Testis (tissue), 3 donors: ENCODE results near the gene MN1. TPM values are rescaled to one million over a fixed set of nuclear protein-coding genes. Genes with fewer than 3 reads are reported as not detected.

Experiments
- DNase-seq: peaks from one replicate; pipeline ENCODE4 v3.0.0-alpha.2; 2019
- H3K27ac ChIP-seq, 2 donors: fragments of 200-600 bp; sonication (generic); one replicate each; pipeline ENCODE4 v1.5.1; 2019
- H3K27me3 ChIP-seq: fragments of 200-600 bp; sonication (generic); one replicate; pipeline ENCODE4 v1.5.1; 2019
- H3K36me3 ChIP-seq: fragments of 200-600 bp; sonication (generic); one replicate; pipeline ENCODE4 v1.5.1; 2017; ENCODE audit warnings: low read depth; ENCODE audit errors: missing control alignments
- H3K4me1 ChIP-seq: fragments of 200-600 bp; sonication (generic); one replicate; pipeline ENCODE4 v1.5.1; 2019
- H3K4me3 ChIP-seq, 2 donors: fragments of 200-600 bp; sonication (generic); one replicate each; pipeline ENCODE4 v1.5.1; 2017 to 2019
- H3K9me3 ChIP-seq: fragments of 200-600 bp; sonication (generic); one replicate; pipeline ENCODE4 v1.5.1; 2017
- POLR2A ChIP-seq: fragments of 450-650 bp; IDR thresholded peaks from one replicate; pipeline ENCODE4 v1.6.1; 2017; ENCODE audit warnings: antibody characterized with exemption, mild to moderate bottlenecking, moderate library complexity
- WGBS, 2 donors: methylation state at CpG; one replicate each; pipeline ENCODE4 v1.1.5; 2018; 5-methylcytosine and 5-hydroxymethylcytosine counted together
- intact Hi-C: fragments of 100-400 bp; cut with DNase I; formaldehyde crosslinking; loops from one replicate; pipeline ENCODE4 v1.15.1; 2023; ENCODE audit warnings: low total_unique reads
- polyA plus RNA-seq: library from polyadenylated mRNA; stranded (reverse); fragments of 350-450 nt; fragmentation: Illumina TruSeq; extraction: RNeasy Lipid Tissue Mini Kit (QIAGEN cat#74804); gene quantifications from one replicate; pipeline ENCODE4 v1.2.3, GENCODE V29; 2014; ENCODE audit warnings: low read depth, low replicate concordance; ENCODE audit not compliant: insufficient read depth
- total RNA-seq, 2 donors: library from RNA; depleted of rRNA; stranded (reverse); fragments of >200 nt; gene quantifications; one replicate each; pipeline ENCODE4 v1.2.3, GENCODE V29; 2016
- TF ChIP-seq, protein P1 (sequence below), 3 experiments: fragments of 450-650 bp in 2 of 3; fragments of 200-600 bp in 1 of 3; sonication (generic) in 1 of 3; IDR thresholded peaks; one replicate each; pipeline ENCODE4 v1.5.1; 2016 to 2019; ENCODE audit warnings: antibody characterized with exemption in 3 of 3, mild to moderate bottlenecking in 2 of 3, moderate library complexity in 1 of 3

Gene MN1
- total and polyA plus RNA-seq, 3 donors from 2014 or later, result 3.2 to 5.6 (median 4.3) TPM

DNA sequence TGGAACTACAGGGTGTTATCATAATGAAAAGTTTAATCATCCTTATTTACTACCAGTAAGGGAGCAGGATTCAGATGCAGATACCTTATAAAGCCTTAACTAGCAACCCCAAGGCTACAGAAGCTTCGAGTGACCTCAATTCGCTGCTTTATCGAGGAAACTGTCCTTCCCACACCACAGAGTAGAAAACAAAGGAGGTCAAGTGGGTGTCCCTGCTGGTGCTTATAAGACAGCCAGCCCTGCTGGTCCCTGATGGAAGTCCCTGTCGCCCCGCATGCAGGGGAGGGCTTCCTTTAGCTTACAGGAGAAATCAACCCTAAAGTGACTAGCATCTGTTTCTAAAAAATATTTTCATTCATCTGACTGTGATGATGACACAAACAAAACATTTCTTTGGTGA lies 7.3 kb downstream of the MN1 start:
- WGBS, 2 donors, result 41 to 70% methylated on average over 5 of the region's 5 CpGs
- TF ChIP-seq POLR2A, result no peak
- TF ChIP-seq, protein P1, sequence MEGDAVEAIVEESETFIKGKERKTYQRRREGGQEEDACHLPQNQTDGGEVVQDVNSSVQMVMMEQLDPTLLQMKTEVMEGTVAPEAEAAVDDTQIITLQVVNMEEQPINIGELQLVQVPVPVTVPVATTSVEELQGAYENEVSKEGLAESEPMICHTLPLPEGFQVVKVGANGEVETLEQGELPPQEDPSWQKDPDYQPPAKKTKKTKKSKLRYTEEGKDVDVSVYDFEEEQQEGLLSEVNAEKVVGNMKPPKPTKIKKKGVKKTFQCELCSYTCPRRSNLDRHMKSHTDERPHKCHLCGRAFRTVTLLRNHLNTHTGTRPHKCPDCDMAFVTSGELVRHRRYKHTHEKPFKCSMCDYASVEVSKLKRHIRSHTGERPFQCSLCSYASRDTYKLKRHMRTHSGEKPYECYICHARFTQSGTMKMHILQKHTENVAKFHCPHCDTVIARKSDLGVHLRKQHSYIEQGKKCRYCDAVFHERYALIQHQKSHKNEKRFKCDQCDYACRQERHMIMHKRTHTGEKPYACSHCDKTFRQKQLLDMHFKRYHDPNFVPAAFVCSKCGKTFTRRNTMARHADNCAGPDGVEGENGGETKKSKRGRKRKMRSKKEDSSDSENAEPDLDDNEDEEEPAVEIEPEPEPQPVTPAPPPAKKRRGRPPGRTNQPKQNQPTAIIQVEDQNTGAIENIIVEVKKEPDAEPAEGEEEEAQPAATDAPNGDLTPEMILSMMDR (IDR thresholded peaks at IDR 0.05), result peak in 1 of 3 experiments; percentile 15
- H3K4me3 ChIP-seq, result no peak overlapping the region

DNA sequence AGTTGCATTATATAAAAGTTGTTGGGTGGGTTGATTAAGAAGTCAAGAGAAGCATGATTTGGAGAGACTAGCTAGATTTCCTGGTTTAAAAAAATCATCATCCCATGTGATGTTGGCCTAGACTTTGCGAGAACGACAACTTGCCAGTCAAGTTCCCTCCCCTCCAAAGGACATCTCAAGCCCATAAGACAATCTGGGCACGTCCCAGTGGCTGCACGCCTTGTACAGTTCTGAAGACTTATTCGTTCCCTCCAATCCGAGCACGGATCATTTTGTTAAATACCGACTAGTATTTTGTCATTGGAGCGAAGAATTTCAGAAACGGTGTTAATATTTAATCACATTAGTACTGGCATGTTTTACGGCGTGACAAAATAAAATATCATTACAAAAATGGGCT lies 8.0 kb downstream of the MN1 start:
- 91 to 92% methylated on average over 12 of the region's 12 CpGs for WGBS, 2 donors
- no peak for TF ChIP-seq POLR2A
- TF ChIP-seq, protein P1 (IDR thresholded peaks at IDR 0.05), result no peak
- no peak for DNase-seq
- Histone ChIP-seq H3K4me3 (no peak overlapping the region), H3K4me1 (peaks cover 5% of the 10 kb centered on the region), H3K36me3 (no peaks in the 10 kb centered on the region), H3K27me3 (no peaks in the 10 kb centered on the region), H3K9me3 (no peaks in the 10 kb centered on the region), H3K27ac (no peak overlapping the region)
- intact Hi-C loops, result no loop called here

More for the DNA sequence above, 7.3 kb downstream of the MN1 start:
- no peaks in the 10 kb centered on the region for H3K36me3 ChIP-seq
- H3K27ac ChIP-seq, result no peak overlapping the region
- DNase-seq, result no peak
- H3K9me3 ChIP-seq, result no peaks in the 10 kb centered on the region
- H3K27me3 ChIP-seq, result no peaks in the 10 kb centered on the region
- intact Hi-C loops, result no loop called here
- H3K4me1 ChIP-seq, result peaks cover 5% of the 10 kb centered on the region

DNA sequence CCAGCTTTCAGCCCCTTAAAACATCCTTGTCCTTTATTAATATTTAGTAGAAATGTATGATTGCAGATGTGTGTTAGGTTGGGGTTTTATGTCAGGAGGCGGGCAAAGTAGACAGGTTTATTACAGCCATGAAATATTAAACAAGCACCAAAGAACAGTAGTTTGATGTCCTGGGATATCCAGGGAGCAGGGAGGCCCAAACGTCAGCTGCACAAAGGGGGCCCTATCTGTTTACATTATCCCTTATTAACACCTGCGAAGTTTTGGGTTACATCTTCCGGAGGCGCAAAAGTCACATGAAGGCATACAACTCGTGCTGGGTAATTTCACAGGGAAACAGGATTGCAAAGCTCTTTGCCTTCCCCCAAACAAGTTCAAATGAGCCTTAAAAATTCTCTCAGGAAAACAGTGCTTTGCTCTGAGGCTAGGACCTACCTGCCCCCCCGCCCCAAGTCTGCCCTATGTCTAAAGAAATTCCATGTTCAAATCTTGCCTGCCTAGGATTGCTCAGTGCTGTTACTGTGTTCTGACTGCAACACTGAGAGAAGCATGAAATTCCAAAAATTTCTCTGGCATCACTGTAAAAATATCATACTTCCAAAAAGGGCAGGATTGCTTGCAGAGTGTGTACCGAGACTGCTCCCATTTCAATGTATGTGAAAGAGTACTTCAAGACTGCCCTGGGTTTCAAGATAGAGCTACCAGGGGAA lies 8.9 kb downstream of the MN1 start:
- Histone ChIP-seq H3K9me3 (no peaks in the 10 kb centered on the region), H3K27ac (no peak overlapping the region), H3K4me1 (peaks cover 5% of the 10 kb centered on the region), H3K4me3 (no peak overlapping the region), H3K36me3 (no peaks in the 10 kb centered on the region), H3K27me3 (no peaks in the 10 kb centered on the region)
- TF ChIP-seq POLR2A, result no peak
- no peak for DNase-seq
- WGBS, 2 donors, result 78 to 83% methylated on average over 8 of the region's 8 CpGs
- intact Hi-C loops, result no loop called here

DNA sequence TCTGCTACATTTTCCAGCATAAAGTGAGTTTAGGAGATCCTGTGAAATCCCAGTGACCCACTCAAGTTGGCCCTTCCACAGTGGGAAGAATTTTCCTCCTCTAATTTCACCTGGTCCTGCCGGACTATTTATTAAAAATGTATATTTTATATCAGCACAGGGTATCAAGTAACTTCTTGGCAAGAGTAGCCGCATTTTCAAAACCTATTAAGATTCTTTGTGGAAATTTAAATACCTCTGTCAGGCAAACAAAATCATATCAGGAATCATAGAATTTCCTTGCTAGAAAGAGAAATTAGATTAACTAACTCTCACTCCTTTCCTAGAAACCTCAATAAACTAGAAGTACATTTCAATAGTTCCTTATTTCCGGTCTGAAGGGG lies 9.7 kb downstream of the MN1 start:
- H3K4me3 ChIP-seq, result no peak overlapping the region
- no peaks in the 10 kb centered on the region for H3K9me3 ChIP-seq
- H3K27me3 ChIP-seq, result no peaks in the 10 kb centered on the region
- 74 to 91% methylated on average over 3 of the region's 3 CpGs for WGBS, 2 donors
- no peak for DNase-seq
- H3K27ac ChIP-seq, result no peak overlapping the region
- intact Hi-C loops, result no loop called here
- no peaks in the 10 kb centered on the region for H3K36me3 ChIP-seq
- TF ChIP-seq POLR2A, result no peak
- TF ChIP-seq, protein P1 (IDR thresholded peaks at IDR 0.05), result no peak
- H3K4me1 ChIP-seq, result peaks cover 5% of the 10 kb centered on the region

DNA sequence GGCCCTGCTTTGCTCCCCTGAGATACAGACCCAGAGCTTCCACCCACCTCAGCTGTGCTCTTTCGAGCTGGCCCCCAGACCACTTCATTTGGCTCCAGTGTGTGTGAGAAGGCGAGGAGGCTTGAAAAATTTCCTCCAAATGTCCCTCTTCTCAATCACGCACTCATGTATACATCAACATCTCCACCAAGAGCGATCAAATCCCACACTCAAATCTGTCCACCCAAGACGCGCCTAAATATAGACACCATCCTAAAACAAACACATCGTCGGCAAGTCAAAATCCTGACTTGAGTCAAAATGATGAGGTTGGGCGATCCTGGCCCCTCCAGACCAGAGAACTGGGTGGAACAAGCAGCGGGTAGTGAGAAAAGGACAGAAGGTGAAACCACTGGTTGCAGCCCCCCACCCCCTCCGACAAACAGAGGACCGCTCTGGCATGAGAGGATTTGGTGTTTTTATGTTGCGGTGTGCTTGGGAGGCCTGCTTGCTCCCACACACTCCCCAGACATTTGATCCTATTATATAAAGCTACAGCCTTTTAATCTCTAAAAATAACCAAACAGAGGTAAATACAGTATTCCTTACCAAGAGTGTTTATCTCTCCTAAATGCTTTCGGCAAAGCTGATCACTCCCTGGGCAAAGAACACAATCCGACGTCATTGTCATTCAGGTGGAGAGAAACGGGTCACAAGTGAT lies 10.2 kb downstream of the MN1 start:
- no peaks in the 10 kb centered on the region for H3K36me3 ChIP-seq
- H3K27ac ChIP-seq, result no peak overlapping the region
- intact Hi-C loops, result no loop called here
- 86 to 88% methylated on average over 17 of the region's 17 CpGs for WGBS, 2 donors
- H3K9me3 ChIP-seq, result no peaks in the 10 kb centered on the region
- TF ChIP-seq, protein P1 (IDR thresholded peaks at IDR 0.05), result no peak
- no peak for TF ChIP-seq POLR2A
- no peak overlapping the region for H3K4me3 ChIP-seq
- peaks cover 5% of the 10 kb centered on the region for H3K4me1 ChIP-seq
- H3K27me3 ChIP-seq, result no peaks in the 10 kb centered on the region
- DNase-seq, result no peak
